Naive thymus-derived CD4-positive, alpha-beta T cell (primary cell): ENCODE data around the gene DPYSL4. TPM values are rescaled to one million over a fixed set of nuclear protein-coding genes. Genes with fewer than 3 reads are reported as not detected.

ENCODE experiments used
- ATAC-seq: fragments of 150-1000 bp; cut with Tn5 transposase; 2 replicates; pipeline ENCODE4 v1.10.0; 2021; ENCODE audit warnings: mild to moderate bottlenecking, moderate library complexity
- CTCF ChIA-PET: fragments of 350-600 bp; sonication (Branson Sonifier 250); formaldehyde crosslinking; loops from one replicate; lab custom pipeline; 2021; ENCODE audit warnings: antibody characterized with exemption; lab: Charles Lee
- POLR2A ChIA-PET: fragments of 350-600 bp; sonication (Branson Sonifier 250); formaldehyde crosslinking; loops from one replicate; lab custom pipeline; 2021; ENCODE audit warnings: antibody characterized with exemption, inconsistent platforms; lab: Charles Lee
- DNase-seq, 9 donors: peaks; one replicate each; pipeline versions ENCODE4 v3.0.0 to v3.0.0-alpha.2; 2020 to 2022; ENCODE audit warnings: mixed read lengths in 1 of 9
- H3K27ac ChIP-seq: one replicate; pipeline ENCODE4 v1.7.0; 2013; ENCODE audit warnings: mild to moderate bottlenecking, low read depth, low read length, moderate library complexity
- H3K27me3 ChIP-seq, 2 donors: one replicate each; pipeline ENCODE4 v1.7.0; 2013; ENCODE audit warnings: low read length in 2 of 2, mild to moderate bottlenecking in 2 of 2, moderate library complexity in 2 of 2; ENCODE audit not compliant: control insufficient read depth in 2 of 2, insufficient read depth in 2 of 2
- H3K36me3 ChIP-seq, 3 experiments: 1 replicate in 2 of 3; 2 replicates in 1 of 3; pipeline ENCODE4 v1.7.0; 2013; ENCODE audit warnings: low read length in 3 of 3, mild to moderate bottlenecking in 3 of 3, moderate library complexity in 1 of 3; ENCODE audit not compliant: insufficient read depth in 3 of 3, control insufficient read depth in 2 of 3
- H3K4me1 ChIP-seq, 2 donors: one replicate each; pipeline ENCODE4 v1.7.0; 2013; ENCODE audit warnings: low read length in 2 of 2, mild to moderate bottlenecking in 2 of 2, moderate library complexity in 1 of 2; ENCODE audit not compliant: control insufficient read depth in 2 of 2, insufficient read depth in 2 of 2
- H3K4me3 ChIP-seq: 2 replicates; pipeline ENCODE4 v1.7.0; 2013; ENCODE audit warnings: mild to moderate bottlenecking, low read length
- H3K9me3 ChIP-seq, 3 experiments: 1 replicate in 2 of 3; 2 replicates in 1 of 3; pipeline ENCODE4 v1.7.0; 2013; ENCODE audit warnings: low read length in 3 of 3; ENCODE audit not compliant: control insufficient read depth in 2 of 3
- H3K27ac Mint-ChIP-seq, 9 donors: one replicate each; pipeline ENCODE4 v1.8.0; 2020 to 2022; ENCODE audit warnings: mixed read lengths in 9 of 9, mild to moderate bottlenecking in 8 of 9, moderate library complexity in 5 of 9, inconsistent platforms in 2 of 9
- H3K27me3 Mint-ChIP-seq, 5 donors: one replicate each; pipeline ENCODE4 v1.8.0; 2021 to 2022; ENCODE audit warnings: mixed read lengths in 5 of 5, mild to moderate bottlenecking in 1 of 5
- H3K36me3 Mint-ChIP-seq, 5 donors: one replicate each; pipeline ENCODE4 v1.8.0; 2020 to 2022; ENCODE audit warnings: mixed read lengths in 5 of 5, mild to moderate bottlenecking in 3 of 5, inconsistent platforms in 1 of 5
- H3K4me1 Mint-ChIP-seq, 7 donors: one replicate each; pipeline ENCODE4 v1.8.0; 2020 to 2022; ENCODE audit warnings: mixed read lengths in 7 of 7, mild to moderate bottlenecking in 3 of 7, inconsistent platforms in 1 of 7
- H3K4me3 Mint-ChIP-seq, 10 donors: one replicate each; pipeline ENCODE4 v1.8.0; 2020 to 2022; ENCODE audit warnings: mild to moderate bottlenecking in 10 of 10, mixed read lengths in 10 of 10, moderate library complexity in 6 of 10, inconsistent platforms in 2 of 10
- H3K9me3 Mint-ChIP-seq, 11 donors: one replicate each; pipeline ENCODE4 v1.8.0; 2020 to 2022; ENCODE audit warnings: mixed read lengths in 11 of 11, mild to moderate bottlenecking in 4 of 11, inconsistent platforms in 1 of 11, moderate library complexity in 1 of 11
- intact Hi-C, 2 donors: fragments of 100-400 bp; cut with micrococcal nuclease; formaldehyde crosslinking; loops; one replicate each; pipeline ENCODE4 v1.15.1; 2023
- polyA plus RNA-seq, 2 donors: library from polyadenylated mRNA; unstranded; fragments of 300-500 nt; fragmentation: Illumina TruSeq; gene quantifications; one replicate each; pipeline ENCODE4 v1.2.3, GENCODE V29; 2021
- total RNA-seq, 6 experiments: library from RNA in 5 of 6; stranded (reverse) in 5 of 6; gene quantifications; 1 replicate in 5 of 6; 2 replicates in 1 of 6; pipeline ENCODE4 v1.2.3 and lab custom pipeline; 2021 to 2026

Gene DPYSL4
- total and polyA plus RNA-seq, 7 experiments from 2014 or later: 0.35 to 60.0 (median 9.4) TPM

DNA sequence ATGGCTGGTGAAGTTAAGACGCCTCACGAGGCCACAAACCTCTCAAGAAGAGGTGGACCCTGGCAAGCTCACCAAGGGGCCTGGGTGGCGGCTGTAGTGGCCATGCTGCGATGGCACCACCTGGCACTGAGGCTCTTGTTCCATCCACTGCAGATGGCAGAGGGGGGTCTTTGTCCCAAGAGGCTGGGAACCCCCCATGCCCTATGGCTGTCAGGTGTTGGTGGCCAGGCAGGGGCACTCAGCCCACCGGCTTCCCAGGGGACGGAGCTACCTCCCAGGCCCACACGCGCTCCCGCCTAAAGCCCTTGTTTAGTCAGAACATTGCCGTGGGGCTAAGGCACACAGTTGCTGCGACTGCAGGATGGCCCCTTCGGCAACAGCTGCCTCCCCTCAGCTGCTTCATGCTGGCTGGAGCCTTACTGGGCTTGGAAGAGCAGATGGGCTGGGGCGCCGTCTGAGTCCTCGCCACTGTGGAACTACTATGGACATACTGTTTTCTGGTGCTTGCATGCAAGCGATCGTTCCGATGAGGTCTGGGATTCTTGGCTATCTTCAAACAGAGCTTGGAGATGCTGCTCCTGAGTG is 46.8 kb downstream of the DPYSL4 start:
- H3K4me1 Mint-ChIP-seq: peaks cover 22 to 45% (median 32%) of the 10 kb centered on the region in 7 donors
- H3K36me3 ChIP-seq: no peaks in the 10 kb centered on the region
- peaks cover 0 to 2% (median 0%) of the 10 kb centered on the region in 11 donors for H3K9me3 Mint-ChIP-seq
- H3K4me1 ChIP-seq: peaks cover 0 to 10% of the 10 kb centered on the region in 2 donors
- ATAC-seq (no peak), DNase-seq (peak in 1 of 9 donors; percentile 4)
- no peak overlapping the region for H3K27ac ChIP-seq
- H3K27me3 ChIP-seq: no peaks in the 10 kb centered on the region
- no peak overlapping the region for H3K4me3 ChIP-seq
- ChIA-PET POLR2A (no interaction called here), CTCF (interaction anchor here (0.7 to 1.7 kb wide), 2 partner anchors 10 to 213 kb away, joined by 3 to 4 read pairs; no protein-coding TSS in a partner anchor)
- no peak overlapping the region for H3K27ac Mint-ChIP-seq
- no peaks in the 10 kb centered on the region for H3K9me3 ChIP-seq
- peaks cover 0 to 2% (median 0%) of the 10 kb centered on the region in 5 donors for H3K36me3 Mint-ChIP-seq
- peak overlapping the region in 1 of 10 donors; percentile 7 for H3K4me3 Mint-ChIP-seq
- intact Hi-C loops: loop anchor here in 1 of 2 donors (5.0 kb wide), 1 partner anchor 74 kb away; the partner anchor contains the start of gene STK32C
- H3K27me3 Mint-ChIP-seq: no peaks in the 10 kb centered on the region

DNA sequence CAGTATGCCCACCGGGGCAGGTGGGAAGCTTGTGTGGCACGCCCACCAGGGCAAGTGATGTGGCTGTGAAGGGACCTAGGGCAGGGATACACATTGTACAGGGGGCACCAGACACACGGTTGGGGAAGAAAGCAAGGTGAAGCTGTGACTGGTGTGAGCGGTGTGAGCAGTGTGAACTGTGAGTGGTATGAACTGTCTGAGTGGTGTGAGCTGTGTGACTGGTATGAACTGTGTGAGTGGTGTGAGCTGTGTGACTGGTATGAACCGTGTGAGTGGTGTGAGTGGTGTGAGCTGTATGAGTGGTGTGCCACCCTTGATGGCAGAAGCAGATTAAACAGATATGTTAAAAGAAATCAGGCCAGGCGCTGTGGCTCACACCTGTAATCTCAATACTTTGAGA is 48.1 kb downstream of the DPYSL4 start:
- Mint-ChIP-seq H3K27ac (no peak overlapping the region), H3K27me3 (no peaks in the 10 kb centered on the region), H3K9me3 (no peaks in the 10 kb centered on the region), H3K36me3 (peaks cover 0 to 3% (median 0%) of the 10 kb centered on the region in 5 donors), H3K4me1 (peaks cover 15 to 33% (median 21%) of the 10 kb centered on the region in 7 donors), H3K4me3 (no peak overlapping the region)
- Histone ChIP-seq H3K27me3 (no peaks in the 10 kb centered on the region), H3K9me3 (no peaks in the 10 kb centered on the region), H3K27ac (no peak overlapping the region), H3K4me3 (no peak overlapping the region), H3K36me3 (no peaks in the 10 kb centered on the region), H3K4me1 (peaks cover 0 to 7% of the 10 kb centered on the region in 2 donors)
- no peak for ATAC-seq
- peak in 1 of 9 donors; percentile 4 for DNase-seq
- ChIA-PET CTCF (interaction anchor here (0.7 to 1.7 kb wide), 2 partner anchors 11 to 103 kb away, joined by 3 to 4 read pairs; no protein-coding TSS in a partner anchor), POLR2A (no interaction called here)
- intact Hi-C loops: loop anchor here in 1 of 2 donors (5.0 kb wide), 1 partner anchor 72 kb away; the partner anchor contains the start of gene STK32C

DNA sequence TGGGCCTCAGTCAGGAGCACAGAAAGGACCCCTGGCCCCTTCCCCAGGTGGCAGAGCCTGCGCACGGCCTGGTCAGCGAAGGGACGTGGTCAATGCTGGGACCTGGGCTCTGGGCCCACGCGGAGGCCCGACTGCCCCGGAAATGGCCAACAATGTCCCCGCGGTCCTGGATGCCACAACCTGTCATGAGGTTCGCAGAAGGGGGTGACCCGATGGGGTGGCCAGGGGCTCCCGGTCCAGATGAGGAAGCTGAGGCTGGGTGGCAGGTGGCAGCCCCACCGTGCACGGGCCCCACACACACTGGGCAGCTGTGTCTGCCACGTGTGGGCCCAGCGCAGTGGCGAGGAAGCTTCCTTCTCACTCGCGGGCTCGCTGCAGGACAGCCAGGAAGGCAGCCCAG is 49.4 kb downstream of the DPYSL4 start:
- H3K36me3 Mint-ChIP-seq: peaks cover 0 to 3% (median 0%) of the 10 kb centered on the region in 5 donors
- H3K27ac Mint-ChIP-seq: no peak overlapping the region
- H3K4me1 Mint-ChIP-seq: peaks cover 11 to 22% (median 17%) of the 10 kb centered on the region in 7 donors
- no peaks in the 10 kb centered on the region for H3K27me3 Mint-ChIP-seq
- DNase-seq (peak in 1 of 9 donors; percentile 2), ATAC-seq (no peak)
- intact Hi-C loops: no loop called here
- Histone ChIP-seq H3K4me1 (peaks cover 0 to 7% of the 10 kb centered on the region in 2 donors), H3K27ac (no peak overlapping the region), H3K36me3 (no peaks in the 10 kb centered on the region), H3K27me3 (no peaks in the 10 kb centered on the region), H3K9me3 (no peaks in the 10 kb centered on the region), H3K4me3 (no peak overlapping the region)
- CTCF ChIA-PET: no interaction called here
- no peak overlapping the region for H3K4me3 Mint-ChIP-seq
- no peaks in the 10 kb centered on the region for H3K9me3 Mint-ChIP-seq
- POLR2A ChIA-PET: no interaction called here

DNA sequence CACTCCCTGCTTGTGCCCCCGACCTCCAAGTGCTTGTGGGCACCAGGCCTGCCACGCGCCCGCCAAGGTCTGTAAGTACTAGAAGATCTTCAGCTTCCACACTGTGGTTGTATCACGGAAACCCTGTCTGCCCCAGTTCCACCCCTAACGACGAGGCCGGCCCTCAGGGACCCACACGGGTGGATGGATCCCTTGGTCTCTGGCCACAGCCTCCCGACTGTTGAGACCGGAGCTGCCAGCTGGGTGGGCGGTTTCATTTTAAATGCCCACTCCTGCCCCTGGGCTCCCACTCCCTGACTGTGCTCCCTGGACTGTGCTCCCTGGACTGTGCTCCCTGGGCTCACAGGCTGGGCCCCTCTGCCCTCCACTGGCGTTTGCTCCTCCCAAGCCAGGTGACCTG is 50.1 kb downstream of the DPYSL4 start:
- Histone ChIP-seq H3K4me1 (peaks cover 0 to 4% of the 10 kb centered on the region in 2 donors), H3K27ac (no peak overlapping the region), H3K27me3 (no peaks in the 10 kb centered on the region), H3K4me3 (no peak overlapping the region), H3K36me3 (no peaks in the 10 kb centered on the region), H3K9me3 (no peaks in the 10 kb centered on the region)
- ATAC-seq: no peak
- POLR2A ChIA-PET: no interaction called here
- intact Hi-C loops: no loop called here
- Mint-ChIP-seq H3K36me3 (peaks cover 0 to 7% (median 0%) of the 10 kb centered on the region in 5 donors), H3K4me3 (no peak overlapping the region), H3K4me1 (peaks cover 5 to 15% (median 11%) of the 10 kb centered on the region in 7 donors), H3K27ac (no peak overlapping the region), H3K9me3 (no peaks in the 10 kb centered on the region), H3K27me3 (no peaks in the 10 kb centered on the region)
- CTCF ChIA-PET: no interaction called here
- no peak for DNase-seq

DNA sequence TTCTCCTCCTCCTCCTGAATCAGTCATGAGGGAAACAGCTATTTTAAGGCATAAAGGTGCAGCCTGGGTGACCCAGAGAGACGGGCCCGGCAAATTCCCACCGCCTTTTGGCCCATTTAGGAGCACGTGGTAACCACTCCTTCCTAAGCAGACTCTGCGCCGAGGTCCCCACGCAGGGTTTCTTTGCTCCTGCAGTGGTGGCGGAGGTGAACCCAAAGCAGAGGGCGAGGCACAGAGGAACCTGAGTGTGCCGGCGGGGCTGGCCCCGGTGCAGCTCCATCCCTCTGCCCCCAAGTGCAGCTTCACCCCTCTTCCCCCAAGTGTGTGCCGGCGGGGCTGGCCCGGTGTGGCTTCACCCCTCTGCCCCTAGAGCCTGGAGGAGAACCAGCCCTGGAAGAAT is 50.6 kb downstream of the DPYSL4 start:
- H3K27ac Mint-ChIP-seq: no peak overlapping the region
- Histone ChIP-seq H3K36me3 (no peaks in the 10 kb centered on the region), H3K9me3 (no peaks in the 10 kb centered on the region), H3K27ac (no peak overlapping the region), H3K27me3 (no peaks in the 10 kb centered on the region), H3K4me1 (no peaks in the 10 kb centered on the region), H3K4me3 (no peak overlapping the region)
- no peak overlapping the region for H3K4me3 Mint-ChIP-seq
- ChIA-PET CTCF (no interaction called here), POLR2A (no interaction called here)
- peaks cover 0 to 10% (median 6%) of the 10 kb centered on the region in 7 donors for H3K4me1 Mint-ChIP-seq
- H3K9me3 Mint-ChIP-seq: no peaks in the 10 kb centered on the region
- ATAC-seq (no peak), DNase-seq (no peak)
- intact Hi-C loops: no loop called here
- peaks cover 0 to 7% (median 0%) of the 10 kb centered on the region in 5 donors for H3K36me3 Mint-ChIP-seq
- no peaks in the 10 kb centered on the region for H3K27me3 Mint-ChIP-seq

DNA sequence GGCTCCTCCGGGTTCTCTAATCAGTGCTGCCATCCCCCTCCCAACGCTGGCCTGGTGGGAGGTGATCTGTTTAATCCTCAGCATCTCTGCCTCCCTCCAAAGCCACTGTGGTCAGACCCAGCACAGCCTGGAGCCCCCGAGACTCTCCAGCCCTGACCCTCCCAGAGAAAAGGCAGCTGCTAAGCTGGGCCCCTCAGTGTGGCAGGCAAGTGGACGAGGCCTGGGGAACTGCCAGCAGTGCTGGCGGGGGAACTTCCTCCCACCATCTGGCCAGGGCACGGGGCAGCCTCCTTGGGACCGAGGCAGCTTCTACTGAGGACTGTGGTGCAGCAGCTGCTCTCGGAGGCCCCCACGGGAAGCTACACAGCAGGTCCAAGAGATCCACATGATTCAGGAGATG is 51.1 kb downstream of the DPYSL4 start:
- CTCF ChIA-PET: no interaction called here
- no peak for ATAC-seq
- Histone ChIP-seq H3K27me3 (no peaks in the 10 kb centered on the region), H3K27ac (no peak overlapping the region), H3K36me3 (no peaks in the 10 kb centered on the region), H3K9me3 (no peaks in the 10 kb centered on the region), H3K4me1 (no peaks in the 10 kb centered on the region), H3K4me3 (no peak overlapping the region)
- H3K27ac Mint-ChIP-seq: no peak overlapping the region
- no peak overlapping the region for H3K4me3 Mint-ChIP-seq
- H3K4me1 Mint-ChIP-seq: peaks cover 0 to 5% (median 2%) of the 10 kb centered on the region in 7 donors
- intact Hi-C loops: no loop called here
- no peak for DNase-seq
- POLR2A ChIA-PET: no interaction called here
- H3K36me3 Mint-ChIP-seq: peaks cover 0 to 7% (median 0%) of the 10 kb centered on the region in 5 donors
- no peaks in the 10 kb centered on the region for H3K27me3 Mint-ChIP-seq
- no peaks in the 10 kb centered on the region for H3K9me3 Mint-ChIP-seq
